DND-41 (cell line): ENCODE data around the gene FHOD1.

Experiments
- CTCF ChIP-seq: IDR thresholded peaks from 2 replicates; pipeline ENCODE4 v1.5.1; 2012; ENCODE audit warnings: borderline replicate concordance, low read length, moderate library complexity, mild to moderate bottlenecking; ENCODE audit not compliant: poor library complexity, severe bottlenecking; ENCODE audit errors: extremely low read depth
- EZH2 ChIP-seq: IDR thresholded peaks from 3 replicates; pipeline ENCODE4 v1.6.1; 2012; ENCODE audit warnings: borderline replicate concordance, low read depth, mild to moderate bottlenecking, moderate library complexity, low read length, inconsistent platforms; ENCODE audit not compliant: severe bottlenecking

GRCh38 chr16:67207249-67208091 is 39.8 kb downstream of the FHOD1 start:
- TF ChIP-seq EZH2 (no peak), CTCF (no peak)
